HG03108 (cell line): Measurements from ENCODE around the gene FANCG.

Source experiments
- ATAC-seq: cut with Tn5 transposase; IDR thresholded peaks from one replicate; pipeline ENCODE4 v1.9.1; 2021; ENCODE audit warnings: moderate library complexity; ENCODE audit not compliant: unreplicated experiment

Gene FANCG

DNA sequence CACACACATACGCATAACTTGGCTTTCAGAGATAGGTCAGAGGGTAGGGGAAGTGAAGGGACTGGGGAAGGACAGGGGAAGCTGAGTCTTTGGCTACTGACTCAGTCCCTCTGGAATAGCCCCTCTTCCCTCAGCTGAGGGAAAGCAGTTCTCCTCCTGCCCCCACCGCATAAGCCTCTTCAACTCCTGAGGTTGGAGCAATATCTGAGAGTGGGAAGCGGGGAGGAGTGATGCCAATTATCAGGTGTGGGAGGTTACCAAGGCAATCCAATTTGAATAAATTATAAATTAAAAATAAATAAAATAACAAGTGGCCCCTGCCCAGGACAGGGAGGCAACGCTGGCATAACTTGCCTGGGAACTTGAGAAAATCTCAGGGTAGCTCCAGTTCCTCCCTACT lies 24.8 kb upstream of the FANCG start:
- ATAC-seq, result no peak

- no peak for ATAC-seq
These were observed 24.0 kb upstream of the FANCG start for GRCh38 chr9:35103660-35104191.

DNA sequence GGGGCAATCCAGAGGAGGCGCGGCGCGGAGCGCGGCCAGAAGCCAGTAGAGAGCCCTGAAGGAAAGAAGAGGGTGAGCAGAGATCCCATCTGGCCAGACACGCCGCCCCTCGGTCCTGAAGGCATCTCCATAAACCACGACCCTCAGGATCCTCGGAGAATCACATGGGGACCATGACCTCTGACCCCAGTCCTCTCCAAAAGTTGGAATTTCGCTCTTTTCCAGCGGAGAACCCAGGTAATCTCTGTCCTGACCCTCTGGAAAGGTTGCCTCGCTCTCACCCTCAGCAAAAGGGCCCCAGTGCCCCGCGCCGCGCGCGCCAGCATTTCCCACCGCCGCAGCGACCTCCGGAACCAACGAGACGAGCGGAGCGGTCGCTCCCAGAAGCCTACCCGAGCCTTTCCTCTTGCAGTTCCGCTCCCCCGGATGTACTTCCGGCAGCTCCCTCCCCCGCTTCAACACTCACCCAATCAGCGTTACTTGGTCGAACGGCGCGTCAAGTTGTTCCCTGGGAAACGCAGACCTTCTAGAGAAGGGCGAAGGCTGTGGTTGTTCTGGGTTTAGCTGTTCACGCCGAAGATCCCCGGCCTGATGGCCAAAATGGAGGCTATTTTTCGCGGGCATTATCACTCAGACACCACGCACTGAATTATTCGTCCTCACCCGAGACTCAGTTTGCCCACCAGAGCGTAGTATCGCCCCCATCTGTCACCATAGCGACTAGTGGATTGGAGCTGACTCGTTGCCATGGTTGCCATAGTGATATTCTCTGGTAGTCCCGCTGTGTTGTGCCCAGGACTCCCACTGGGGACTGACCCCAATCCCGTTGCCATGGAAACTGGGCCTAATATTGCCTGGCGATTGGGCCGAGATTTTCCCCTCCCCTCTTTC lies 23.3 kb upstream of the FANCG start, which contains the start of gene STOML2:
STOML2 (minus strand) TSS at position 363 of the 891 bp plus-strand sequence; CDS start at position 326, 37 bp downstream.
- peak; percentile 94 for ATAC-seq

DNA sequence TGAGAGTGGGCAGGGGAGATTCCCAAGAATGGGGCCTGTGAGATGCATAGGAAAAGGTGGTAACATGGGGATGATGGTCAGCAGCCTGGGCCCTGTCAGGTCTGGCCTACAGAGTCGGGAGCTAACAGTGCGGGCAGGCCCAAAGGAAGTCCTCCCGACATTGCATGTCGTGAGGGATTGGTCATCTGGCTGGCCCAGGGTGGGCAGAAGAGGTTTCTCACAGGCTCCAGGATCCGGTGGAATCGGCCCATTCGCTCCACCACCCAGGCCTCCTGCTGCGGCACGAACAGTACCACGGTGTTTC lies 22.7 kb upstream of the FANCG start:
- ATAC-seq, result no peak

DNA sequence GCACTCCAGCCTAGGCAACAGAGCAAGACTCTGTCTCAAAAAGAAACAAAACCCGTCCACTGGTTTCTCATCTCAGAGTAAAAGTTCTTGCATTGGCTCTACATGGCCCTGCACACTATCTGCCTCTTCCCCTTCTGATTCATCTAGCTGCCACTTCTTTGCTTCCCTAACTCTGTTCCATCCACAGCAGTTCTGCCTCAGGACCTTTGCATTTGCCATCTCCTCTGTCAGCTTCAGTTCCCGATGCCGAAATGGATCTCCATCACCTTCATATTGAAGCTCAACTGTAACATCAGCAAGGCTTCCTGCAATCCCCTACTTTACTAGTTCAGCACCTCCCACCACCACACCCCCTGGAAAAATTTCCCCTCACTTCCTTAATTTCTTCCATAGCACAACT lies 17.8 kb upstream of the FANCG start:
- no peak for ATAC-seq

DNA sequence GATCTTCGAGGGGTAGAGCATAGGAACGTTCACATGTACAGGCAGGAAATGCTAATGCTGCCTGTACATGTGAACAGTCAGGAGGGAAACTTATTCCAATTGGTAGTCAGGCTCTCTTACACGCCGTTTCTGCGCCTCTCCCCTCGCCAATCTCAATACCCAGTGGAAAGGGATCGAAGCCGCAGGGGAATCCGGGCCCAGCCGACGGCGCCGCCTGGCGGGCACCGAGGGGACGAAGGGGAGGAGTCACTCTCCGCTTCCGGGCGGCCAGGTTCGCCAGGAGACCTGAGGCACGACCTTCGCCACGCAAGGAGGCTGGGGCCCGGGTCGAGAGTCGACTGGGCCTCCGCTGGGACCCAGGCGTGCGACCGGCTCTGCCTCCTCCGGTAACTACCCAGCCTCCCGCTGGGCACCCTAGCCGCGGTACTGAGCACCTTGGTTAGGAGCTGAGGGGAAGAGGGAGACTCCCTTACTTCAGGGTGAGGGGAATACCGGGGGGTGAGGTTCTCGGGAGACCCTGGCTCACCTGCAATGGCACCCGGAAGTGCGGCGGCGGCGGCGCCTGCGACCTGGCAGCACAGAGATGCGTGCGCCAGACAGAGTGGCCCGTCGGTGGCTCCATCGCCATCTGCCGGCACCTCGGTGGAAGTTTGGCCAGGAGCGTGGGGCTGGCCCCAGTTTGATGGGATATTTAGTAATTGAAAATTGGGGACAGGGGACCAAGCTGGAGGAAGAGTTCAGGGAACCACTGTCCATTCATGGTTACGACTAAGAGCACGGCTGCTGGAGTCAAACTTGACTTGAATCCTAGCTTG lies 16.5 kb upstream of the FANCG start, which contains the start of gene PIGO:
PIGO (minus strand) TSS at position 557 of the 815 bp plus-strand sequence. CDS start 1,026 bp downstream, outside the sequence.
- ATAC-seq, result peak; percentile 91

- ATAC-seq, result no peak
These were observed 11.8 kb upstream of the FANCG start for GRCh38 chr9:35091536-35091935.

DNA sequence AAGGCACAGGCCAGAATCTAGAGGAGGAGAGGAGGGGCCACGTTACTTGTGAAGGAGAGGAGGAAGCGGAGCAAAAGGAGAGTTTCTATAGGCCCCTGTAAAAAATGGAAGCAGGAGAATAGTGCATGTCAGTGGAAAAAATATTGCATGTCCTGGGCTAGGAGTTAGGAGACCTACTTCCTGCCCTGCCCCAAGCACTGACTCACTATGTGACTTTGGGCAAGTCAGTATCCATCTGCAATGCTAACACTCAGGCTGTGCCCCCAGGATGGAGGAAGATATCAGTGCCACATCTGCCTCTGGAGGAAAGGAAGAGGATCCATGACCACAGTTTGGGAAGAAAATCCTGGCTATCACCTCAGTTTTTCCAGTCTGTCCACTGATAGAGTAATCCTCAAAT lies 9.7 kb upstream of the FANCG start:
- no peak for ATAC-seq

DNA sequence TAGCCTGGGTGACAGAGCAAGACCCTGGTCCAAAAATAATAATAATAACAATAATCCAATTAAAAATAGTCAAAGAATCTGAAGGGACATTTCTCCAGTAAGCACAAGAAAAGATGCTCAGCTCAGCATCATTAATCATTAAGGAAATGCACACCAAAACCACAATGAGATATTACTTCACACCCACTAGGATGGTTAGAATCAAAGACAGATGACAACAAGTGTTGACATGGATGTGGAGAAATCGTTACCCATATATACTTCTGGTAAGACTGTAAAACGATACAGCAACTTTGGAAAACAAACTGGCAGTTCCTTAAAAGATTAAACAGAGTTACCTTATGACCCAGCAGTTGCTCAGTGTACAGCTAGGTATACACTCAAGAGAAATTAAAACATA lies 5.3 kb upstream of the FANCG start:
- ATAC-seq, result no peak

- no peak for ATAC-seq
These were observed 709 bp downstream of the FANCG start for GRCh38 chr9:35079041-35079425.

DNA sequence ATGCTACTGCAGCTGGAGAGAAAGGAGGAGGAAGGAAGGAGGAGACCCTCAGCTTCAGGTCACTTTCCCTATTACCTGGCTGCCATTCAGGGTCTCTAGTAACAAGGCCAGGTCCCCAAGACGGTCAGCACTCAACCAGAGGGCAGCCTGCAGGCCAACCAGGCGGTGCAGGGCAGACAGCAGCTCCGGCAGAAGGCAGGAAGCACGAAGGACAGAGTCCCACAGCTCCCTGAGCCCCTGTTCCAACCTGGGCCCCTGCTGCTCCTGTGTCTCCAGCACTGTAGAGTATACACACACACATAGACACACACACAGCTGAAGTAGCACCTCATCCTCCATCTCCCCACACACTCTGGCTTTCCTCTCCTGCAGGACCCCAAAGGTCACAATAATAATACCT lies 1.7 kb downstream of the FANCG start:
- no peak for ATAC-seq

DNA sequence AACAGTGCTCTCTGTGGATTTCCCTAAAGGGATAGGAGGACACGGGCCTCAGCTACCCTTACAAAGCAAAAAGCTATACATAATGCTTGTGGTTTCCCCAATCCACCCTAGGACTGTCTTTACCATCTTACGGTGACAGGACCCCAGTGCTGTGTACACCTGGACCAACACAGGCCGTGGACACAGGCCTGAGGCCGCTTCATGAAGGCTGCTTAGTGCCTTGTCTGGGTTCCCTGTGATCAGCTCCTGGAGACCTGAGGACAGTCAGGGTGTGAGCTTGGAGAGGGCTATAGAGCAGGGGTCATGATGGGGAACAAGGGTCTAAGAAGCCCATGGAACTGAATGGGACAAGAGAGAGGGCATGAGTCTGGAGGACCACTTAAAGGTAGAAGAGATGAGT lies 2.9 kb downstream of the FANCG start:
- ATAC-seq, result no peak

DNA sequence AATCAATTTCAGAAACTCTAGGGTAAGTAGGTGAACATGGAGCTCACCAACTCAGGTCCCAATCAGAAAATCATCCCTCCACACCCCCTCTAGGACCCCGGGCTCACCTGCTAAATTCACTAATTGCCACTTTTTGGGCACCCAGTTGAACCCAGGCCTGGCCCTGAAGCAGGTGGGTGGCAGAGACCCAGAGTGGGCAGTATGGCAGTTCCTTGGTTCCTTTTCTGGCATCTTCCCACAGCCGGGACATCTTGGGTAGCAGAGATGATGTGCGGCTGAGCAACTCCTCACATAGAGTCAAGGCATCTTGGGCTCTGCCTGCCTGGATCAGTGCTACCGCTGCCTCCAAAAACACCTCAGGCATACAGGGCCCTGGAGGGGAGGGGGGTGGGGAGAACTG lies 4.4 kb downstream of the FANCG start:
- no peak for ATAC-seq

DNA sequence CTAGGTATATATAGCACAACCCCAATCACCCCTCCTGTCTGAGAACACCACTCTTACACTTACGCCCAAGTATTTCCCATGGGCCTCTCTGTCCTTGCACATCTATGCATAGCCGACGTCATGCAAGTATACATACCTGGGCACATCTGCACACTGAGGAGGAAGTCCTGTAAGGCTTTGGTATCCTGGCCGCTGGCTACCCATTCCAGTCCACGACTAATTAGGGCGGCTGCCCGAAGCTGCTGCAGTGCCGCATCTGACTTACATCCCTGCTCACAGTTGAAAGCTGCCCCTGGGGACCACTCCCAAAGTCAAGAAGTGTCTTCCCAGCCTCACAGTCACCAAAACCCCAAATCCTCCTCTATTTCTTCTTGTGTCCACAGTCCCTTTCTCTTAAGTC lies 5.0 kb downstream of the FANCG start:
- ATAC-seq, result no peak

DNA sequence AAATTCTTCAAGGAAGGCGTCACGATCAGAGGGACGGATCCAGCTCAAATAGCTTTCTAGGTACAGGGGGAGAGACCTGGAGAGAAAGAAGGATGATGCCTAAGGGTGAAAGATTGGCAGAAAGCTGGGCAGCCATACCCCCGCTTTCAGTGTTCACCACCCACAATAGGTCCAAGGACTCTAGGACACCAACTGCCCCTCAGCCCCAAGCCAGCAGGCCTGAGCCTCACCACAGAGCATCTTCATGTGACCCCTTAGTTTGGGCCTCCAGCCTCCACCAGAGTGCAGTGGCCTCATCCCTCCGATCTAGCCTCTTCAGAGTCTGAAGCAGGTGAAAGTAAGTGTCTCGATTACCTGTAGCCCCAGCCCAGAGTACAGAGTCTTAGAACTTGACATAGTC lies 5.6 kb downstream of the FANCG start:
- ATAC-seq, result no peak

GRCh38 chr9:35073279-35073612 lies 6.5 kb downstream of the FANCG start:
- no peak for ATAC-seq

- ATAC-seq, result peak; percentile 77
These were observed 7.1 kb downstream of the FANCG start, which contains the start of gene VCP for GRCh38 chr9:35072461-35073278. VCP (minus strand) TSS chr9:35072625; CDS start chr9:35072353, 272 bp downstream.

DNA sequence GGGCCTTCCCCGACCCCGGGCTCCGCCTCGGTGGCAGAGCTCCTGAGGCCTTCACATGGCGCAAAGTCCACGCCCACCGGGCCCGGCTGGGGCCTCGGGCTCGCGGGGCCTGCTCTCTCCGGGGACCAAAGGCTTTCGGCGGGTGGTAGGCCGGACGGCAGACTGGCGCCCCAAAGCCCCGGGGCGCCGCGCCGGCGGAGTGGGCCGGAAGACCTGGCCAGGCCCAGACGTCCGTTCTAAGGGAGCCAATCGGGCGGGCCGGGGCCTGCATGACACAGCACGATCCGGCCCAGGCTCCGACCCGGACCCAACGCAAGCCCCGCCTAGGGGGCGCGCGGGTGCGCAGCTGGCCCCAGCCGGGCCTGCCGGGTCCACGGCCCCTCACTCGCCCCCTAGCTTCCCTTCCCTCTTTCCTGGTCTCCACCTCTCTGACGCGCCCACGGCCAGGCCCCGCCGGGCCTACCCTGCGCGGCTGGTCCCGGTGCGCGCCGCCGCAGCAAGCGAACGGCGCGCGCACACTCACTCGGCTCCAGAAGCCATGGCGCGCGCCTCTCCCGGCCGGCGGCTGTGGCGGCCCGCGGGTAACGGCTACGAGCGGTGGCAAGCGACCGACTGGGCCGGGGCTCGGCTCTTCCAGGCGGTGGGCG lies 7.8 kb downstream of the FANCG start:
- peak; percentile 47 for ATAC-seq

GRCh38 chr9:35070823-35071813 lies 8.6 kb downstream of the FANCG start:
- no peak for ATAC-seq
